GM21447 (cell line): Measurements from ENCODE around the gene NAA80.
A peak's percentile ranks its signal among the peaks of the same experiment; 100 is the strongest.
"Not testable (repeated sequence)": the region's sequence is repeated elsewhere in the genome, so short reads cannot be mapped to it uniquely, and the experiment has no call there.

Source experiments
- ATAC-seq: cut with Tn5 transposase; IDR thresholded peaks from one replicate; pipeline ENCODE4 v1.9.1; 2021; ENCODE audit not compliant: unreplicated experiment

Gene NAA80

GRCh38 chr3:50292159-50293078, 6.8 kb downstream of the NAA80 start, which contains the start of gene IFRD2:
TSS of gene IFRD2 (minus strand) at chr3:50292429. CDS start at chr3:50292274, 155 bp downstream.
- peak; percentile 93 for ATAC-seq

- no peak for ATAC-seq
These were observed 9.0 kb downstream of the NAA80 start for GRCh38 chr3:50290161-50290641.

GRCh38 chr3:50289130-50289529, 10.1 kb downstream of the NAA80 start:
- ATAC-seq = no peak

GRCh38 chr3:50288387-50289007, 10.7 kb downstream of the NAA80 start:
- no peak for ATAC-seq

GRCh38 chr3:50287262-50287661, 11.9 kb downstream of the NAA80 start:
- no peak for ATAC-seq

- no peak for ATAC-seq
These were observed 12.6 kb downstream of the NAA80 start for GRCh38 chr3:50286322-50287227.

- not testable (repeated sequence) for ATAC-seq
These were observed 15.1 kb downstream of the NAA80 start for GRCh38 chr3:50284121-50284520.

- ATAC-seq = no peak
These were observed 19.8 kb downstream of the NAA80 start for GRCh38 chr3:50279255-50280016.

GRCh38 chr3:50278880-50279224, 20.4 kb downstream of the NAA80 start, which contains the start of gene LSMEM2:
TSS of gene LSMEM2 (plus strand) at chr3:50279087. CDS start at chr3:50279114, 27 bp downstream.
- ATAC-seq = no peak

GRCh38 chr3:50278123-50278879, 20.9 kb downstream of the NAA80 start:
- ATAC-seq = no peak

GRCh38 chr3:50276762-50277101, 22.5 kb downstream of the NAA80 start:
- ATAC-seq = no peak

- no peak for ATAC-seq
These were observed 23.0 kb downstream of the NAA80 start for GRCh38 chr3:50275996-50276761.

- no peak for ATAC-seq
These were observed 23.8 kb downstream of the NAA80 start for GRCh38 chr3:50275141-50275995.

- no peak for ATAC-seq
These were observed 24.7 kb downstream of the NAA80 start for GRCh38 chr3:50274371-50275104.

GRCh38 chr3:50273689-50274065, 25.5 kb downstream of the NAA80 start:
- ATAC-seq = no peak

GRCh38 chr3:50272911-50273688, 26.1 kb downstream of the NAA80 start:
- ATAC-seq = peak; percentile 79

- ATAC-seq = not testable (repeated sequence)
These were observed 26.7 kb downstream of the NAA80 start for GRCh38 chr3:50272538-50272910.
